T follicular helper cell (primary cell): ENCODE results near the gene CCDC33.
"Not testable (repeated sequence)": the region's sequence is repeated elsewhere in the genome, so short reads cannot be mapped to it uniquely, and the experiment has no call there.

ENCODE experiments used
- DNase-seq: peaks from one replicate; pipeline ENCODE4 v3.0.0-alpha.2; 2020; ENCODE audit warnings: low read depth

Gene CCDC33

GRCh38 chr15:74334127-74334526 lies 98.0 kb downstream of the CCDC33 start:
- DNase-seq = no peak

GRCh38 chr15:74335396-74335795 lies 99.3 kb downstream of the CCDC33 start:
- DNase-seq = no peak

GRCh38 chr15:74336061-74337005 lies 100.2 kb downstream of the CCDC33 start:
- no peak for DNase-seq

- no peak for DNase-seq
These were observed 101.0 kb downstream of the CCDC33 start for GRCh38 chr15:74337146-74337545.

DNA sequence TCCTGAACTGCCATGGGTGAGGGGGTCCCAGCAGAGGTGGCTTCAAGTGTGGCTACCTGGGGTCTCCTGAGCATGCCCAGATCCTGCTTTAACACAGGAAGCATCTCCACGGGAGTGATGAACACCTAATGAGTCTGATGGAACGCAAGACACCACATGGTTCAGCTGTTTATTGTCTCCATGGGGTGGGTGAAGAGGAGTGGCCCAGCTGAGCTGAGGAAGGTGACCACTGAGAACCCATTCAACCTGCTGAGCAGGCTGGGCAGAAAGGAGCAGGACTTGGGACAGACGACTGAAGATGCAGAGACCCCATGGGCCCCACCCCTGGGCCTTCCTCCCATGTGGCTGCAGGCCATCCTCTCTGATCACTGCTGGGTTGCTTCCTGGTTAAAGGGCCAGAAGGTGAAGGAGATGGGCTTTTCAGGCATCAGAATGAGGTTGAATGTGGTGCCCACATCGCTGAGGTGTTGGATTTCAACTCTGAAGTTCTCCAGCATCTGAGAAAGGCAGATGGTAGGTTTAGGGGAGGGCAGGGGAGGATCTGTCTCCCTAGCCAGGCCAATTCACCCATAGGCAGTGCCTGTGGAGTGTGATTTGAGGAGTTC lies 101.6 kb downstream of the CCDC33 start:
- DNase-seq = no peak

- no peak for DNase-seq
These were observed 102.5 kb downstream of the CCDC33 start for GRCh38 chr15:74338676-74339075.

GRCh38 chr15:74339371-74339770 lies 103.2 kb downstream of the CCDC33 start:
- DNase-seq = no peak

DNA sequence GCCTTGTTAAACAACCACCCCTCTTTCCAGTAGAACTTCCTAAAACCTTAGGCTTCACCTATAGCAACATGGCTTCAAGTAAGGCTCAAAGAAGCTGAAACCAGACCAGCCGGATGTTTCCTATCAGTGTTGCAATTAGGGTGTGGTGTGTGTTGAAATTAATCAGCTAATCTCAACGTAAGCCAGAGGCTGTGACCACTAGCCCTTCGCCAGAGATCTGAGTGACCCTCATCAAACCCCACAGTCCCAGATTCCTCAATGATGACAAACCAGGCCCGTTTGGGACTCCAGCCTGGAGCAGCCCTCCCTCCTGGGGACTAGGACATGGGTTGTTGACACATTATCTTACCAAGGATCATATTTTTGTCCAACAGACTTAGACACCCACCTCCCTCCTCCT lies 104.0 kb downstream of the CCDC33 start:
- DNase-seq = no peak

DNA sequence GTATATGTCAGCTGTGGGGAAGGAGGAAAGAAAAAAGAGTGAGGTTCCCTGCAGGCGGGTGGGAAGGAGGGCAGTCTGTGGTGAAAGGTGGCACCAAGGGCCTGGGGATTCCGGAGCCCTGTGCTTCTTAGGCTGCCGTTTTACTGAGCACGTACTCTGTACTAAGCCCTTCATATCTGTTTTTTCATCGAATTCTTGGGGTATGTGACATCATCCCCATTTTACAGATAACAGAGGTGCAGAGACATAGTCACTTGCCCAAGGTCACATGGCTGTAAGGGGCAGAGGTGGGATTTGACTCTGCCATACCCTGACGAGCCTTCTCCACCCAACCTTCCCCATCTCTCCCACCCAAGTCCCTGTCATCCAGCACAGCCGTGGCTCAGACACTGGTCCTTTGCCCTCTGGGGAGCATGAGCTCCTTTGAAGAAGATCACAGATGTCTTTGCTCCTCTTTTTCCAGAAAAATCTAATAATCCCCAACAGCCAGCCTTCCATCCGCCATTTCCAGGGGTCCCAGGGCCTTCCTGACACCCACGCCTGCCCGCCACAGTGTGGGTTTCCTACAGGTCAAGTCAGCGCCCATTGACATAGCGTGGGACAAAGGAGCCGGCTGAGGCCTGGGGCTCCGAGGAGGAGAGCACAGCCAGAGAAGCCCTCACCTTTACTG lies 107.1 kb downstream of the CCDC33 start:
- no peak for DNase-seq

DNA sequence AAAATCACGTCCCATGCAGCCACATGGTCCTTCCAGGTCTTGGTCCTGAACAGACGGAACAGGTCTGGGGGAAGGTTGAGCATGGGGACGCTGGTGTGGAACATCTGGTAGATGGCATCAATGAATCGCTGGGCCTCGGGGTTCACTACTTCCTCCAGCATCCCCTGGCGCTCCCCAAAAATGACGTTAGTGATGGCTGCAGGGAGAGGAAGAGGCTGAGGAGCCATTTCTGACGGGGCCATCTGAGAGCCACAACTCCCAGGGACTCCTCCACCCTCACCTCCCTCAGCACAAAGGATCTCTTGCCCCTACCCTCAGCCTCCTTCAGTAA lies 107.6 kb downstream of the CCDC33 start:
- DNase-seq = no peak

DNA sequence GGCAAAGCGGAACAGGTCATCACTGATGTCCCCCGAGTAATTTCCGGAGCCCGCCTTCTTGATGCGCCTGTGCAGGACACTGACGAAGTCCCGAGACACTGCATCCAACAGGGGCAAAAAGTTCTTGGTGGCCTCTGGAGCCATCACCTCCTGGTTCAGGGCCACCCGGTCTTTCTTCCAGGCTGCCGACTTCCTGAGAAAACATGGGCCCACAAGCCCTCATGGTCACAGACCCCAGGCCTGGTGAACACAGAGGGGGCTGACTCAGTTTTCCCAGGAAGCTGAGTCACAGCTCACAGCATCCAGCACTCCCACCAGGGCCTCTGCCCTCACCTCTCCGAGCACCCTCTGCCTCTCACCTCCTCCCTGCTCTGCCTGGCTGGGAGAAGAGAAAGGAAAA lies 108.9 kb downstream of the CCDC33 start:
- no peak for DNase-seq

GRCh38 chr15:74347757-74348250 lies 111.7 kb downstream of the CCDC33 start:
- DNase-seq = no peak

GRCh38 chr15:74349241-74349778 lies 113.2 kb downstream of the CCDC33 start:
- DNase-seq = no peak

DNA sequence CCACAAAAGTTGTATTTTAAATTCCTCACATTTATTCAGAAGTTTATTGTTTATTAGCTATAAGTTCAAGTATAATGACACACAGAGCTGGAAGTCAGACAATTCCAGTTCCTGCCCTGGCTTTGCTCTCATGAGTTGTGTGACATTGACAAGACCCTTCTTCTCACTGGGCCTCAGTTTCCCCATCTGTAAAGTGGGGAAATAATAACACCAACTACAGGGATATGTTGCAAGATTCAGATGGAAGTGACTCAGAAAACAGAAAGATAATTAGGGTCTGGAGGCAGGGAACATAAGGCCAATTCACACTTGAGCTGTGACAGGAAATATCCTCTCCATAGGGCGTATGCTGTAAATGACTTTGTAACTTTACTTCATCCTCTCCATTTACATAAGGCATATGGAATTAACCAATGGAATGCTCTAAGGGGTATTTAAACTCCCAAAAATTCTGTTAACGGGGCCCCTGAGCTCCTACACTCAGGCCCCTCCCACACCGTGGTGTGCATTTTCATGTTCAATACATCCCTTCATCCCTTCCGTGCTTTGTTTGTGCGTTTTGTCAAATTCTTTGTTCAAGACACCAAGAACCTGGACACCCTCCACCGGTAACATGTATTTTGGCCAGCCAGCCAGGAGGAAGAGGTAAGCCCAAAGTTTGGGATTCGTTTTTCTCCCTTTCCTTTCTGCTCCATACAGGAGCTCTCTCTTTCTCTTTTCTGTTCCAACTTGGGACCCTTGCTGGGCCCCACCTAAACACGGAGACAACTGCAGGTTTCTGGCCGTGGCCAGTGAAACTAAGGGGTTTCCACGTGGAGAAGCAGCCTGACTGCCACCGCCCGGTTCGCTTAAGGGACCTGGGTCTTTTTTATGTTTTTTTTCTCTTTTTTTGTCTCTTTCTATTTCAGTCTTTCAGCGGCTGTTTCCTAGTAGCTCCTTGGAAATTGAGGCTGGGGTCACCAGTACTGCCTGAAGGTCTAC lies 114.5 kb downstream of the CCDC33 start:
- DNase-seq = no peak

DNA sequence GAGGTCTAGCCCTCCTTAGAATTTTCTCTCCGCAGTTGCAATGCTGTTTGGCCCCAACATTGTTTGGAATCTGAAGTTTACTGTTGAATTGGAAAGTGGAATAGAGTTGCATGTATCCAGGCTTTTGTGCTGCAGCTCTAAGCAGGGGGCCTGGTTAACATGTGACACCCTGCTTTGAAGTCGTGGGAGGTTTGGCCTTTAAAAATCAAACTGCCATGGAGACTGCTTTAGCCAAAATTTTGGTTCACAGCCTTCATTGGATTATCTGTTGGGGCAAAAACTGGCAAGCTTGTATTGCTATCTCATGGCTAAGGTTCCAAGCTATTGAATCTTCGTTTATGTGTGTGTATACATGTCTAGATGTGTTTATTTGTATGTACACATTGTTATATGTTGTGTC lies 115.5 kb downstream of the CCDC33 start:
- no peak for DNase-seq

- no peak for DNase-seq
These were observed 116.3 kb downstream of the CCDC33 start for GRCh38 chr15:74352393-74352910.

GRCh38 chr15:74353992-74354391 lies 117.9 kb downstream of the CCDC33 start:
- DNase-seq = not testable (repeated sequence)

- not testable (repeated sequence) for DNase-seq
These were observed 119.9 kb downstream of the CCDC33 start for GRCh38 chr15:74356050-74356449.

GRCh38 chr15:74357514-74357913 lies 121.4 kb downstream of the CCDC33 start:
- not testable (repeated sequence) for DNase-seq

DNA sequence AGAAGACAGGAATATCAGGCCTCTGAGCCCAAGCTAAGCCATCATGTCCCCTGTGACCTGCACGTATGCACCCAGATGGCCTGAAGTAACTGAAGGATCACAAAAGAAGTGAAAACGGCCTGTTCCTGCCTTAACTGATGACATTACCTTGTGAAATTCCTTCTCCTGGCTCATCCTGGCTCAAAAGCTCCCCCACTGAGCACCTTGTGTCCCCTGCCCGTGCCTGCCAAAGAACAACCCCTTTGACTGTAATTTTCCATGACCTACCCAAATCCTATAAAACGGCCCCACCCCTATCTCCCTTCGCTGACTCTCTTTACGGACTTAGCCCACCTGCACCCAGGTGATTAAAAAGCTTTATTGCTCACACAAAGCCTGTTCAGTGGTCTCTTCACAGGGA lies 123.2 kb downstream of the CCDC33 start:
- DNase-seq = not testable (repeated sequence)

- not testable (repeated sequence) for DNase-seq
These were observed 124.7 kb downstream of the CCDC33 start for GRCh38 chr15:74360855-74361254.
